ENCODE measurements around the gene RECQL. TPM values are rescaled to one million over a fixed set of nuclear protein-coding genes. Genes with fewer than 3 reads are reported as not detected.

Gene RECQL
- total and polyA plus RNA-seq, 2 of the 8 experiments (the other 6 are each of a cell fraction or from before 2014, with no cell fraction given) = 8.1 to 40.3 TPM

GRCh38 chr12:21456291-21456780, 45.1 kb downstream of the RECQL start:
- WGBS, 2 experiments (ENCODE audit: extremely low coverage in 1 of 2, insufficient coverage in 1 of 2, insufficient read length in 1 of 2, insufficient replicate concordance in 2 of 2, low coverage in 1 of 2, low lambda C conversion rate in 2 of 2, missing lambda C conversion rate in 1 of 2) = 77% methylated on average over 7 of the region's 7 CpGs; no CpG with 5 or more reads in 1 of the 2 experiments
- TF ChIP-seq POLR2A (IDR thresholded peaks at IDR 0.05; ENCODE audit: control extremely low read depth in 1 of 2, low read depth in 2 of 2, low read length in 2 of 2) = no peak
- no peak for TF ChIP-seq SP2 (IDR thresholded peaks at IDR 0.05; ENCODE audit: low read length)
- TF ChIP-seq RBBP5 (IDR thresholded peaks at IDR 0.05; ENCODE audit: borderline replicate concordance, low read depth, low read length) = no peak
- no peak for TF ChIP-seq ASH2L (IDR thresholded peaks at IDR 0.05; ENCODE audit: low read length)
- no peak for TF ChIP-seq HDAC6 (IDR thresholded peaks at IDR 0.05; ENCODE audit: low read depth, low read length)
- TF ChIP-seq CTBP2 (IDR thresholded peaks at IDR 0.05; ENCODE audit: borderline replicate concordance, insufficient read depth, insufficient read length, low read length) = no peak
- TF ChIP-seq CEBPB (IDR thresholded peaks at IDR 0.05; ENCODE audit: low read depth, low read length) = no peak
- no peak for TF ChIP-seq SP1 (IDR thresholded peaks at IDR 0.05; ENCODE audit: low read depth, low read length)
- no peak for TF ChIP-seq ATF3 (IDR thresholded peaks at IDR 0.05; ENCODE audit: insufficient read depth, low read depth, low read length)
- no peak for TF ChIP-seq CBX5 (IDR thresholded peaks at IDR 0.05; ENCODE audit: low read depth, low read length)
- TF ChIP-seq CBX8 (IDR thresholded peaks at IDR 0.05; ENCODE audit: borderline replicate concordance, low read depth, low read length) = no peak
- no peak for TF ChIP-seq USF2 (IDR thresholded peaks at IDR 0.05; ENCODE audit: low read length)
- TF ChIP-seq EGR1 (IDR thresholded peaks at IDR 0.05; ENCODE audit: borderline replicate concordance, low read depth, low read length) = no peak
- TF ChIP-seq RAD21 (IDR thresholded peaks at IDR 0.05 in 1 of 2, conservative IDR thresholded peaks at IDR 0.05 in 1 of 2; ENCODE audit: low read depth in 2 of 2, low read length in 2 of 2) = no peak

More at GRCh38 chr12:21456291-21456780, 45.1 kb downstream of the RECQL start:
- Histone ChIP-seq H3K27me3 (replicated peaks in 1 of 4; ENCODE audit: control insufficient read depth in 3 of 4, extremely low read depth in 1 of 4, insufficient read depth in 3 of 4, low read length in 3 of 4) (no peaks in the 10 kb centered on the region), H4K8ac (ENCODE audit: extremely low read depth, insufficient read depth, low read length) (no peak overlapping the region), H3K4me2 (ENCODE audit: insufficient read depth in 1 of 2, low read depth in 2 of 2, low read length in 2 of 2) (no peak overlapping the region), H2BK12ac (ENCODE audit: low read depth, low read length) (no peak overlapping the region), H3K27ac (ENCODE audit: low read depth, low read length) (no peak overlapping the region), H3K14ac (ENCODE audit: insufficient read length) (no peak overlapping the region), H3K4me3 (ENCODE audit: extremely low read depth in 1 of 4, insufficient read depth in 2 of 4, low read depth in 3 of 4, low read length in 4 of 4) (no peak overlapping the region), H3K56ac (replicated peaks; ENCODE audit: insufficient read length, low read depth, low read length) (no peak overlapping the region), H4K5ac (ENCODE audit: insufficient read length, low read depth, low read length) (no peak overlapping the region), H3K23ac (ENCODE audit: insufficient read length) (no peak overlapping the region), H3K4ac (replicated peaks; ENCODE audit: insufficient read length, low read depth, low read length) (no peak overlapping the region), H4K91ac (replicated peaks; ENCODE audit: insufficient read length, low read length) (no peak overlapping the region), H3K4me1 (replicated peaks in 1 of 4; ENCODE audit: control insufficient read depth in 3 of 4, insufficient read depth in 4 of 4, low read length in 3 of 4) (no peaks in the 10 kb centered on the region), H2AK5ac (ENCODE audit: low read depth, low read length) (no peak overlapping the region), H2BK20ac (ENCODE audit: low read length) (no peak overlapping the region), H3K9me3 (ENCODE audit: insufficient read depth in 2 of 2, low read depth in 1 of 2, low read length in 1 of 2) (no peaks in the 10 kb centered on the region), H4K20me1 (replicated peaks in 1 of 2; ENCODE audit: control insufficient read depth in 1 of 2, insufficient read depth in 2 of 2, low read length in 2 of 2) (no peaks in the 10 kb centered on the region), H2BK15ac (ENCODE audit: low read length) (no peak overlapping the region), H3K23me2 (ENCODE audit: low read depth, low read length) (no peaks in the 10 kb centered on the region), H3K36me3 (ENCODE audit: control insufficient read depth in 2 of 4, insufficient read depth in 4 of 4, low read length in 3 of 4) (no peaks in the 10 kb centered on the region), H2BK5ac (ENCODE audit: low read depth, low read length) (no peak overlapping the region), H3K9ac (replicated peaks in 1 of 4; ENCODE audit: extremely low read depth in 1 of 4, low read depth in 3 of 4, low read length in 3 of 4) (no peak overlapping the region), H3K79me1 (ENCODE audit: low read depth, low read length) (no peaks in the 10 kb centered on the region), H3K18ac (ENCODE audit: extremely low read depth, low read length) (no peak overlapping the region), H3K79me2 (ENCODE audit: control insufficient read depth in 1 of 2, insufficient read depth in 2 of 2, low read length in 2 of 2) (no peaks in the 10 kb centered on the region), H2AFZ (ENCODE audit: low read length) (no peak overlapping the region), H2BK120ac (replicated peaks; ENCODE audit: low read depth, low read length) (no peak overlapping the region)
- ChIA-PET CTCF (ENCODE audit: partially characterized antibody) (no interaction called here), POLR2A (ENCODE audit: partially characterized antibody) (no interaction called here)
- FAIRE-seq (no peak), DNase-seq (ENCODE audit: low read depth in 1 of 2, low spot score in 2 of 2) (no peak)

Data from H1 (cell line).